ENCODE results near the gene FNDC8. TPM values are rescaled to one million over a fixed set of nuclear protein-coding genes. Genes with fewer than 3 reads are reported as not detected.
A peak's percentile ranks its signal among the peaks of the same experiment; 100 is the strongest.

Gene FNDC8
- polyA plus RNA-seq, 1 experiment: not detected

DNA sequence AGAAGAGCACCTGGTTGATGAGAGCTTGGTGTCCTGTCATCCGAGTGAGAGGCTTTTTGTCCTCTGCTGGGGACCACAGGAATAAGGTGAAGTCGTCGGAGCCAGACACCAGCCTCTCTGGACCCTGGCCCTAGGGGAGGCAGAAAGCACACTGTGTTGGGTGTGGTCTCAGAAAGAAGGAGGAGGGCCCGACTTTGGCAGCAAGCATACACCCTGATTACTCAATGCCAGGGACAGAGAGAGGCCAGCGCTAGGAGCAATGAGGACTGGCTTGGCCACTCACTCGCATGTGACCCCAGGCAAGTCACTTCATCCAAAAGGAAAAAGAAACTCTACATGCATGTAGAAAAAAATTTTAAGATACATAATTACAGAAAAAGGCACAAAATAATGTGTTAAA lies 13.9 kb downstream of the FNDC8 start:
- no peak for TF ChIP-seq CTCF (IDR thresholded peaks at IDR 0.05; ENCODE audit: low read depth, low read length)
- Histone ChIP-seq H3K4me3 (ENCODE audit: low read depth, low read length) (no peak overlapping the region), H3K27ac (ENCODE audit: low read depth, low read length) (no peak overlapping the region), H3K27me3 (ENCODE audit: control insufficient read depth, insufficient read depth, low read length) (no peaks in the 10 kb centered on the region), H3K9me3 (ENCODE audit: control insufficient read depth, insufficient read depth, low read length) (no peaks in the 10 kb centered on the region)
- ChIA-PET POLR2A (no interaction called here), CTCF (no interaction called here)
- no peak for DNase-seq (ENCODE audit: low read depth, low spot score)

DNA sequence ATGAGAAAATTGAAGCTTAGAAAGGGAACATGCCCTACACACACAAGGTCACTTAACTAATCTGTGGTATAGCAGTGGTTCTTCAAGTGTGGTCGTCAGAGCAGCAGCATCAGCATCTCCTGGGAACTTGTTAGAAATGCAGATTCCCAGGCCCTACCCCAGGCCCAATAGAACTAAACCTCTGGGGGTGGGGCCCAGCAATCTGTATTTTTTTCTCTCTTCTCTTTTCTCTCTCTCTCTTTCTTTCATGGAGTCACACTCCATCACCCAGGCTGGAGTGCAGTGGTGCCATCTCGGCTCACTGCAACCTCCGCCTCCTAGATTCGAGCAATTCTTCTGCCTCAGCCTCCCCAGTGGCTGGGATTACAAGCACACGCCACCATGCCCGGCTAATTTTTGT lies 16.8 kb downstream of the FNDC8 start:
- no peak for TF ChIP-seq CTCF (IDR thresholded peaks at IDR 0.05; ENCODE audit: low read depth, low read length)
- H3K27me3 ChIP-seq (ENCODE audit: control insufficient read depth, insufficient read depth, low read length): no peaks in the 10 kb centered on the region
- CTCF ChIA-PET: interaction anchor here (1.0 kb wide), 1 partner anchor 10 kb away, joined by 3 read pairs; no protein-coding TSS in a partner anchor
- POLR2A ChIA-PET: no interaction called here
- no peak for DNase-seq (ENCODE audit: low read depth, low spot score)
- H3K27ac ChIP-seq (ENCODE audit: low read depth, low read length): no peak overlapping the region
- peaks cover 3% of the 10 kb centered on the region; the same call in 1 of the 2 replicates for H3K9me3 ChIP-seq (ENCODE audit: control insufficient read depth, insufficient read depth, low read length)
- H3K4me3 ChIP-seq (ENCODE audit: low read depth, low read length): no peak overlapping the region

DNA sequence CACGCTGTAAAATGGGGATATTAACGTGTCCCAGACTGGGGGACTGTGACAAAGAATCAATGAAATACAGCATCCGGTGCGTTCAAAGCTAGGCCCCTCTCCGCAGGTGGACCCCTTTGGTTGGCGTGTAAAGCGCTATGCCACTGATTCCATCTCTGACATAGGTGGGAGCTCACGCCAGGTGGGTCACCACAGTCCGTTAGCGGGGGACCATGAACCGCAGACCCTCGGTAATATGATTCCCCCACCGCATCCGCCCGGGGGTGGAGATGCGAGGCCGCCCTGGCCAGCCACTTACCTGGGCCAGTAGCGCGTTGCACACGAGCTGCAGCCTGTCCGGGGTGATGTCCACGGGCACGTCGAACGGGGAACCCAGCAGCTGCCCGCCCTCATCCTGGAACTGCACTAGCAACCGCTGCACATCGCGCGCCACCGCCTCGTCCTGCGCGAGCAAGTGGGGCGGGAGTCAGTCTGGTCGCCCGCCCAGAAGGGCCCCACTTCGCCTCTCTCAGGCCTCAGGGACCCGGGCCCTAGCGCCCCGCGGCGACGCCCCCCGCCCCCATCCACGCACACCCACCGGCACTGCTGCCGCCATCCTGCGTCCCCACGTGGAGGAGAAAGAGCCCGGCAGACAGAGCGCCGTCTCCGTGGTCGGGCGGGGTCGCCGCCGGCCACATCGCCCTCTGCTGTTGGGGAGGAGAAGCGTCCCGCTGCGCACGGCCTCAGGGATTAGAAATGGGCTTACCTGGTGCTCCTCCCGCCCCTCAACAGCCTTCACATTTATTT lies 20.5 kb downstream of the FNDC8 start, which contains the start of gene NLE1:
Gene NLE1 (minus strand): TSS at position 623 of the 786 bp plus-strand sequence. CDS start 28 bp downstream, at position 595.
- ChIA-PET CTCF (interaction anchor here (0.5 to 1.9 kb wide), 15 partner anchors 10 to 720 kb away, joined by 3 to 10 read pairs (median 4); no protein-coding TSS in a partner anchor), POLR2A (interaction anchor here (0.8 to 1.1 kb wide), 3 partner anchors 11 to 14 kb away, joined by 4 to 13 read pairs (median 5); no protein-coding TSS in a partner anchor)
- H3K4me3 ChIP-seq (ENCODE audit: low read depth, low read length): peak within 1 kb of the TSS; percentile 97
- peaks cover under 1% of the 10 kb centered on the region for H3K27me3 ChIP-seq (ENCODE audit: control insufficient read depth, insufficient read depth, low read length)
- peaks cover 3% of the 10 kb centered on the region; the same call in 1 of the 2 replicates for H3K9me3 ChIP-seq (ENCODE audit: control insufficient read depth, insufficient read depth, low read length)
- DNase-seq (ENCODE audit: low read depth, low spot score): peak; percentile 44
- TF ChIP-seq CTCF (IDR thresholded peaks at IDR 0.05; ENCODE audit: low read depth, low read length): peak; percentile 90
- H3K27ac ChIP-seq (ENCODE audit: low read depth, low read length): no peak within 1 kb of the TSS

DNA sequence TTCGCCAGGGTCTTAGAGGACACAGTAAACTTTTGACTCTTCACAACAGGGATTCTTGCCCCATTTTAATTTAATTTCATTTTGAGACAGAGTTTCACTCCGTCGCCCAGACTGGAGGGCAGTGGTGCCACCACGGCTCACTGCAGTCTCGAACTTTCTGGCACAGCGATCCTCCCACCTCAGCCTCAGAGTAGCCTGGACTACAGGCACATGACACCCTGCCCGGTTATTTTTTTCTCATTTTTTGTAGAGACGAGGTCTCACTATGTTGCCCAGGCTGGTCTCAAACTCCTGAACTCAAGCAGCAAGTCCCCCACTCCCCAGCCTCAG lies 21.0 kb downstream of the FNDC8 start:
- TF ChIP-seq CTCF (IDR thresholded peaks at IDR 0.05; ENCODE audit: low read depth, low read length): no peak
- CTCF ChIA-PET: interaction anchor here (0.5 to 1.9 kb wide), 4 partner anchors 14 to 121 kb away, joined by 3 to 8 read pairs (median 6); no protein-coding TSS in a partner anchor
- H3K4me3 ChIP-seq (ENCODE audit: low read depth, low read length): peak overlapping the region; percentile 97

GRCh38 chr17:35144840-35145239 lies 23.4 kb downstream of the FNDC8 start:
- no peak for TF ChIP-seq CTCF (IDR thresholded peaks at IDR 0.05; ENCODE audit: low read depth, low read length)
- no peak for DNase-seq (ENCODE audit: low read depth, low spot score)
- no peak overlapping the region for H3K27ac ChIP-seq (ENCODE audit: low read depth, low read length)
- ChIA-PET CTCF (no interaction called here), POLR2A (no interaction called here)
- H3K4me3 ChIP-seq (ENCODE audit: low read depth, low read length): no peak overlapping the region
- H3K9me3 ChIP-seq (ENCODE audit: control insufficient read depth, insufficient read depth, low read length): peaks cover 3% of the 10 kb centered on the region; the same call in 1 of the 2 replicates
- H3K27me3 ChIP-seq (ENCODE audit: control insufficient read depth, insufficient read depth, low read length): peaks cover 8% of the 10 kb centered on the region

More for the DNA sequence above, 21.0 kb downstream of the FNDC8 start:
- H3K9me3 ChIP-seq (ENCODE audit: control insufficient read depth, insufficient read depth, low read length): peaks cover 3% of the 10 kb centered on the region; the same call in 1 of the 2 replicates
- no peak for DNase-seq (ENCODE audit: low read depth, low spot score)
- H3K27me3 ChIP-seq (ENCODE audit: control insufficient read depth, insufficient read depth, low read length): peaks cover 4% of the 10 kb centered on the region
- H3K27ac ChIP-seq (ENCODE audit: low read depth, low read length): no peak overlapping the region
- POLR2A ChIA-PET: no interaction called here

Data from AG04450 (cell line).